GM12875 (cell line): Measurements from ENCODE around the gene SLC35F3.
A peak's percentile ranks its signal among the peaks of the same experiment; 100 is the strongest.

Source experiments
- H3K4me3 ChIP-seq: one replicate; pipeline ENCODE4 v1.5.1; 2011; ENCODE audit warnings: low read depth, low read length, control low read depth
- TF ChIP-seq, protein P1 (sequence below): IDR thresholded peaks from 2 replicates; pipeline ENCODE4 v1.5.1; 2011; ENCODE audit warnings: low read depth, mild to moderate bottlenecking, control low read depth, inconsistent platforms, low read length, moderate library complexity, borderline replicate concordance; ENCODE audit not compliant: insufficient read depth

Gene SLC35F3

GRCh38 chr1:234123867-234124266 lies 219.4 kb downstream of the SLC35F3 start:
- TF ChIP-seq, protein P1, sequence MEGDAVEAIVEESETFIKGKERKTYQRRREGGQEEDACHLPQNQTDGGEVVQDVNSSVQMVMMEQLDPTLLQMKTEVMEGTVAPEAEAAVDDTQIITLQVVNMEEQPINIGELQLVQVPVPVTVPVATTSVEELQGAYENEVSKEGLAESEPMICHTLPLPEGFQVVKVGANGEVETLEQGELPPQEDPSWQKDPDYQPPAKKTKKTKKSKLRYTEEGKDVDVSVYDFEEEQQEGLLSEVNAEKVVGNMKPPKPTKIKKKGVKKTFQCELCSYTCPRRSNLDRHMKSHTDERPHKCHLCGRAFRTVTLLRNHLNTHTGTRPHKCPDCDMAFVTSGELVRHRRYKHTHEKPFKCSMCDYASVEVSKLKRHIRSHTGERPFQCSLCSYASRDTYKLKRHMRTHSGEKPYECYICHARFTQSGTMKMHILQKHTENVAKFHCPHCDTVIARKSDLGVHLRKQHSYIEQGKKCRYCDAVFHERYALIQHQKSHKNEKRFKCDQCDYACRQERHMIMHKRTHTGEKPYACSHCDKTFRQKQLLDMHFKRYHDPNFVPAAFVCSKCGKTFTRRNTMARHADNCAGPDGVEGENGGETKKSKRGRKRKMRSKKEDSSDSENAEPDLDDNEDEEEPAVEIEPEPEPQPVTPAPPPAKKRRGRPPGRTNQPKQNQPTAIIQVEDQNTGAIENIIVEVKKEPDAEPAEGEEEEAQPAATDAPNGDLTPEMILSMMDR = no peak
- no peak overlapping the region for H3K4me3 ChIP-seq

- no peak overlapping the region for H3K4me3 ChIP-seq
- TF ChIP-seq, protein P1 = peak; percentile 53; the same call in 1 of the 2 replicates
These were observed 220.8 kb downstream of the SLC35F3 start for GRCh38 chr1:234125283-234125682.

DNA sequence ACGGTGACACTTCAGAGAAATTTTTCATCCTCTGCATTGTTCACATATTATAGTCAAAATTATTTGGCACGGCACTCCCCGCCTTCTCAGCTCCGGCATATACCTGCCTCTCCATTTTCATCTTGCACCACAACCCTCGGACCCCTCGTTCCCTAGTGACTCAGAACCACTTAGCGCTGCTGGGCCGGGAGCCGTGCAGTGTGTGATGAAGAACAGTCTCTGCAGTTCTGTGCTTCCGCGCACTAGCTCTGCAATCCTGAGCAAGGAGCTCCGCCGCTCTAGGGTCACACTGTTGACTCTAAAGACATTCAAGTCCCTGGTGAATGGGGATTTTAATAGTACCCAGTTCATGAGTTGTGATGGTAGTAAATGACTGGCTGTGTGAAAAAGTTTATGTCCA lies 221.2 kb downstream of the SLC35F3 start:
- H3K4me3 ChIP-seq = no peak overlapping the region
- TF ChIP-seq, protein P1 = no peak

DNA sequence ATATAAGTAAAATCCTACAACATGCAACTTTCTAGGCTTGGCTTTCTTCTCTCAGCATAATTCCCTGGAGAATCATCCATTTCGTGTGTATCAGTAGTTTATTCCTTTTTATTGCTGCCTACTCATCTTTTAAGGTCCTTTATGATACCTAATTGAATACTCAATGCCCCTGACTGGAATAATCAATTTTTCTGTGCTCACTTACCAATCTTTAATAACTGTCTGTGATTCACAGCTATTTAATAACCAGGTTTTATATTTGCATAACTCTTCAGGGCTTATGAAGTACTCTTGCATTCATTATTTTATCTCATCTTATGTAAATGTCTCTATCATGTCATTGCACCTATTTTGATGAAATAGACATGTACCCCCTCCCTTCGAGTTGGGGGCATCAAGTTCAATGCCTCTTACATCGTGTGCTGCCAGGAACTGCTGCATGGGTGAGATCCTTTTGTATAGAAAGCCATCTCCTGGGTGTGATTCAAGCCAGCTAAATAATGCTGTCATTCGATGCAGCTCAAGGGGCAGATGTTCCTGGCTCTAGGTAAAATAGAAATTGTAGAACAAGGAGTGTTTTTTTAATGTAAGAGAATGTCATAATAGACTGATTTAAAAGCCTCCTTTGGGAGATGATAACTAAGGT lies 222.7 kb downstream of the SLC35F3 start:
- TF ChIP-seq, protein P1 = no peak
- H3K4me3 ChIP-seq = no peak overlapping the region

GRCh38 chr1:234132795-234133194 lies 228.3 kb downstream of the SLC35F3 start:
- TF ChIP-seq, protein P1 = no peak
- no peak overlapping the region for H3K4me3 ChIP-seq

- H3K4me3 ChIP-seq = no peak overlapping the region
- TF ChIP-seq, protein P1 = no peak
These were observed 230.4 kb downstream of the SLC35F3 start for GRCh38 chr1:234134878-234135277.

DNA sequence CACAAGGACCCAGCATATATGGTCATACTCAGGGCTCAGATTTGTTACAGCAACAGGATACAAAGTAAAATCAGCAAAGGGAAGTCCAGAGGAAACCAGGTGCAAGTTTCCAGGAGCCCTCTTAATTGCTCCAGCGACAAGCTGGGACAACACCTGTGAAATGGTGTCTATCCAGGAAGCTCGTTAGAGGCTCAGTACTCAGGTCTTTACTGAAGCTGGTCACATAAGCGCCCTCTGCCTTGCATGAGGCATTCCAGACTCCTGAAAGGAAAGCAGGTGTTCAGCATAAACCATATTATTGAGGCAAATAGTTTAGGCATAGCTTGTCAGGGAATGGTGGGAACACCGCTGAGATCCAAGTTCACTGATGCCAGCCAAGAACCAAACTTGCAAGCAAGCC lies 231.0 kb downstream of the SLC35F3 start:
- H3K4me3 ChIP-seq = no peak overlapping the region
- TF ChIP-seq, protein P1 = no peak
